Measurements from ENCODE around the gene HSPA1A.
"Not testable (repeated sequence)": the region's sequence is repeated elsewhere in the genome, so short reads cannot be mapped to it uniquely, and the experiment has no call there.

- not testable (repeated sequence) for TF ChIP-seq CTCF, POLR2A (IDR thresholded peaks at IDR 0.05)
Measured at GRCh38 chr6:31851980-31852718, 36.8 kb downstream of the HSPA1A start.

Data from testis (tissue), 2 donors.